Endothelial cell of umbilical vein (primary cell): Measurements from ENCODE around the gene LAIR1. TPM values are rescaled to one million over a fixed set of nuclear protein-coding genes. Genes with fewer than 3 reads are reported as not detected.

Source experiments
- BruUV-seq: library from RNA; stranded (reverse); fragments of 400-500 nt; replicated peaks from 2 replicates; lab custom pipeline; 2021; lab: Mats Ljungman, UMichigan
- CTCF ChIA-PET: fragments of 300-600, 350-600 bp; sonication (Branson Sonifier 250); formaldehyde crosslinking; loops from one replicate; lab custom pipeline; 2021; ENCODE audit warnings: antibody characterized with exemption, inconsistent platforms; lab: Charles Lee
- POLR2A ChIA-PET: fragments of 300-600, 350-600 bp; sonication (Branson Sonifier 250); formaldehyde crosslinking; loops from one replicate; lab custom pipeline; 2021; ENCODE audit warnings: antibody characterized with exemption, inconsistent platforms; lab: Charles Lee
- DNase-seq: peaks from one replicate; pipeline ENCODE4 v3.0.0-alpha.2; 2011; ENCODE audit warnings: low read depth, low spot score
- FAIRE-seq: peaks from 2 replicates; lab custom pipeline; 2011; peaks lifted over from hg19 to GRCh38; lab: Jason Lieb, UNC
- H2AFZ ChIP-seq: 2 replicates; pipeline ENCODE4 v1.6.0; 2012; ENCODE audit warnings: low read depth, low read length, control low read depth, inconsistent platforms
- H3K27ac ChIP-seq: 2 replicates; pipeline ENCODE4 v1.5.1; 2011; ENCODE audit warnings: low read depth, mild to moderate bottlenecking, control low read depth, low read length, moderate library complexity; ENCODE audit not compliant: insufficient read depth
- H3K27me3 ChIP-seq, 2 experiments: 2 replicates each; pipeline versions ENCODE4 v1.6.0 to v1.6.1; 2011; ENCODE audit warnings: low read length in 2 of 2, mixed read lengths in 1 of 2; ENCODE audit not compliant: control insufficient read depth in 2 of 2, insufficient read depth in 2 of 2
- H3K36me3 ChIP-seq, 2 experiments: 2 replicates in 1 of 2; 3 replicates in 1 of 2; pipeline ENCODE4 v1.5.1; 2011; ENCODE audit warnings: low read length in 2 of 2, mild to moderate bottlenecking in 1 of 2, moderate library complexity in 1 of 2; ENCODE audit not compliant: control insufficient read depth in 2 of 2, insufficient read depth in 2 of 2; ENCODE audit errors: extremely low read depth in 1 of 2
- H3K4me1 ChIP-seq: 3 replicates; pipeline ENCODE4 v1.5.1; 2011; ENCODE audit warnings: mild to moderate bottlenecking, low read length; ENCODE audit not compliant: control insufficient read depth, insufficient read depth; ENCODE audit errors: extremely low read depth
- H3K4me2 ChIP-seq: 2 replicates; pipeline ENCODE4 v1.6.1; 2011; ENCODE audit warnings: low read length, control low read depth, mixed read lengths; ENCODE audit not compliant: insufficient read depth
- H3K4me3 ChIP-seq, 3 experiments: fragments of 200-600 bp in 1 of 3; sonication (generic), shearing (Covaris generic) in 1 of 3; replicated peaks in 1 of 3; 2 replicates each; pipeline ENCODE4 v1.5.1; 2011 to 2016; ENCODE audit warnings: control low read depth in 3 of 3, low read length in 3 of 3, mild to moderate bottlenecking in 2 of 3, inconsistent platforms in 1 of 3, low read depth in 1 of 3, moderate library complexity in 1 of 3; ENCODE audit not compliant: insufficient read depth in 1 of 3
- H3K79me2 ChIP-seq: 2 replicates; pipeline ENCODE4 v1.6.0; 2012; ENCODE audit warnings: low read length, inconsistent platforms; ENCODE audit not compliant: control insufficient read depth, insufficient read depth
- H3K9ac ChIP-seq: replicated peaks from 2 replicates; pipeline ENCODE3; 2011; ENCODE audit warnings: low read length, control low read depth; ENCODE audit not compliant: insufficient read depth; ENCODE audit errors: extremely low read depth
- H3K9me1 ChIP-seq: replicated peaks from 3 replicates; pipeline ENCODE4 v1.6.0; 2011; ENCODE audit warnings: mild to moderate bottlenecking, low read length; ENCODE audit not compliant: control insufficient read depth, insufficient read depth; ENCODE audit errors: extremely low read depth
- H3K9me3 ChIP-seq: replicated peaks from 2 replicates; pipeline ENCODE4 v1.5.1; 2012; ENCODE audit warnings: low read length, inconsistent platforms; ENCODE audit not compliant: control insufficient read depth, insufficient read depth
- H4K20me1 ChIP-seq: replicated peaks from 2 replicates; pipeline ENCODE3; 2011; ENCODE audit warnings: mild to moderate bottlenecking, low read length; ENCODE audit not compliant: control insufficient read depth, insufficient read depth; ENCODE audit errors: extremely low read depth
- CTCF ChIP-seq, 2 donors: IDR thresholded peaks; 1 replicate in 1 of 2; 2 replicates in 1 of 2; pipeline ENCODE4 v1.5.1; 2011; ENCODE audit warnings: low read length in 2 of 2, mild to moderate bottlenecking in 2 of 2, moderate library complexity in 2 of 2, control low read depth in 1 of 2, inconsistent platforms in 1 of 2, low read depth in 1 of 2; ENCODE audit not compliant: insufficient read depth in 1 of 2; ENCODE audit errors: extremely low read depth in 1 of 2
- FOS ChIP-seq: IDR thresholded peaks from 2 replicates; pipeline ENCODE4 v1.6.1; 2011; ENCODE audit warnings: mild to moderate bottlenecking, low read length, moderate library complexity, borderline replicate concordance; ENCODE audit not compliant: insufficient read depth
- JUN ChIP-seq: IDR thresholded peaks from 2 replicates; pipeline ENCODE4 v1.6.1; 2011; ENCODE audit warnings: borderline replicate concordance, low read depth; ENCODE audit not compliant: insufficient read length, insufficient read depth
- MAX ChIP-seq: IDR thresholded peaks from 2 replicates; pipeline ENCODE4 v1.6.1; 2011; ENCODE audit not compliant: insufficient read depth, insufficient read length
- MYC ChIP-seq: IDR thresholded peaks from one replicate; pipeline ENCODE4 v1.6.1; 2011; ENCODE audit warnings: mild to moderate bottlenecking, low read depth, low read length
- POLR2AphosphoS5 ChIP-seq: IDR thresholded peaks from 2 replicates; pipeline ENCODE4 v1.6.1; 2012; ENCODE audit warnings: low read depth, mild to moderate bottlenecking, control low read depth, low read length, moderate library complexity; ENCODE audit not compliant: insufficient read depth
- dilution Hi-C: fragments of 300-500 bp; cut with MboI; formaldehyde crosslinking; loops from one replicate; pipeline ENCODE4 v1.15.0; 2019; ENCODE audit warnings: low sequenced_read_pairs; ENCODE audit not compliant: extremely low pct_ligation_motif_present
- intact Hi-C: fragments of 100-400 bp; cut with micrococcal nuclease; formaldehyde crosslinking; loops from one replicate; pipeline ENCODE4 v1.10.0; 2022
- polyA plus RNA-seq, 4 experiments: library from polyadenylated mRNA; depleted of rRNA in 3 of 4; stranded (reverse) in 3 of 4; unstranded in 1 of 4; fragments of >200 nt; gene quantifications; 2 replicates each; pipeline versions ENCODE4 v1.2.1 to v1.2.3, GENCODE V29; 2011 to 2012; ENCODE audit warnings: missing spikeins in 1 of 4
- total RNA-seq: library from RNA; stranded (reverse); gene quantifications from 2 replicates; pipeline ENCODE4 v1.2.3, GENCODE V29; 2021

The LAIR1 gene
- total and polyA plus RNA-seq, 2 donors (not counting 3 experiments of a cell fraction or from before 2014, with no cell fraction given) = not detected

GRCh38 chr19:54317108-54317964 lies 47.4 kb downstream of the LAIR1 start:
- no peaks in the 10 kb centered on the region for H3K9me1 ChIP-seq
- H3K27ac ChIP-seq = no peak overlapping the region
- TF ChIP-seq CTCF (IDR thresholded peaks at IDR 0.05; ENCODE audit: extremely low read depth in 1 of 2, insufficient read depth in 1 of 2, low read depth in 1 of 2, low read length in 2 of 2) (no peak), POLR2AphosphoS5 (no peak), MYC (no peak), JUN (no peak), MAX (no peak), FOS (no peak)
- no peaks in the 10 kb centered on the region for H3K79me2 ChIP-seq
- no peaks in the 10 kb centered on the region for H3K9me3 ChIP-seq
- dilution Hi-C loops = no loop called here
- H3K9ac ChIP-seq = no peak overlapping the region
- H2AFZ ChIP-seq = no peak overlapping the region
- no peak overlapping the region for H3K4me2 ChIP-seq
- no peak overlapping the region for H3K4me3 ChIP-seq
- no TSS peak for BruUV-seq
- FAIRE-seq (no peak), DNase-seq (no peak)
- H3K27me3 ChIP-seq = no peaks in the 10 kb centered on the region
- CTCF ChIA-PET = interaction anchor here (1.3 kb wide), 1 partner anchor 9 kb away, joined by 3 read pairs; no protein-coding TSS in a partner anchor
- no peaks in the 10 kb centered on the region for H4K20me1 ChIP-seq
- no peaks in the 10 kb centered on the region for H3K36me3 ChIP-seq
- intact Hi-C loops = no loop called here
- no peaks in the 10 kb centered on the region for H3K4me1 ChIP-seq
- POLR2A ChIA-PET = no interaction called here
